Mononuclear cell (primary cell): ENCODE data around the gene CIPC. TPM values are rescaled to one million over a fixed set of nuclear protein-coding genes. Genes with fewer than 3 reads are reported as not detected.

Experiments used
- H3K27me3 ChIP-seq: 2 replicates; pipeline ENCODE4 v1.6.0; 2011; ENCODE audit warnings: low read length, control low read depth; ENCODE audit not compliant: insufficient read depth
- H3K4me1 ChIP-seq: 2 replicates; pipeline ENCODE4 v1.5.1; 2011; ENCODE audit warnings: mild to moderate bottlenecking, low read length, control low read depth; ENCODE audit not compliant: insufficient read depth
- H3K4me3 ChIP-seq: 2 replicates; pipeline ENCODE4 v1.5.1; 2011; ENCODE audit warnings: mild to moderate bottlenecking, low read length, moderate library complexity
- H3K9me3 ChIP-seq: 2 replicates; pipeline ENCODE4 v1.5.1; 2011; ENCODE audit warnings: low read depth, mild to moderate bottlenecking, control low read depth, low read length
- total RNA-seq: library from RNA; depleted of rRNA; stranded (reverse); fragments of >200 nt; gene quantifications from one replicate; pipeline ENCODE4 v1.2.3, GENCODE V29; 2012

Gene CIPC
- total RNA-seq, 1 donor, result 10.9 TPM

- Histone ChIP-seq H3K4me1 (no peaks in the 10 kb centered on the region), H3K27me3 (no peaks in the 10 kb centered on the region), H3K9me3 (no peaks in the 10 kb centered on the region), H3K4me3 (no peak overlapping the region)
These were observed 7.3 kb downstream of the CIPC start for GRCh38 chr14:77105145-77105939.

GRCh38 chr14:77106666-77107065 lies 8.6 kb downstream of the CIPC start:
- H3K4me1 ChIP-seq, result no peaks in the 10 kb centered on the region
- no peak overlapping the region for H3K4me3 ChIP-seq
- no peaks in the 10 kb centered on the region for H3K9me3 ChIP-seq
- no peaks in the 10 kb centered on the region for H3K27me3 ChIP-seq

- no peak overlapping the region for H3K4me3 ChIP-seq
- H3K9me3 ChIP-seq, result no peaks in the 10 kb centered on the region
- H3K4me1 ChIP-seq, result no peaks in the 10 kb centered on the region
- H3K27me3 ChIP-seq, result no peaks in the 10 kb centered on the region
These were observed 9.2 kb downstream of the CIPC start for GRCh38 chr14:77107228-77107627.

- no peaks in the 10 kb centered on the region for H3K27me3 ChIP-seq
- H3K4me3 ChIP-seq, result no peak overlapping the region
- H3K4me1 ChIP-seq, result no peaks in the 10 kb centered on the region
- H3K9me3 ChIP-seq, result no peaks in the 10 kb centered on the region
These were observed 10.7 kb downstream of the CIPC start for GRCh38 chr14:77108753-77109152.

- Histone ChIP-seq H3K9me3 (no peaks in the 10 kb centered on the region), H3K4me3 (no peak overlapping the region), H3K4me1 (no peaks in the 10 kb centered on the region), H3K27me3 (no peaks in the 10 kb centered on the region)
These were observed 11.6 kb downstream of the CIPC start for GRCh38 chr14:77109656-77110055.

- Histone ChIP-seq H3K4me1 (no peaks in the 10 kb centered on the region), H3K9me3 (no peaks in the 10 kb centered on the region), H3K4me3 (no peak overlapping the region), H3K27me3 (no peaks in the 10 kb centered on the region)
These were observed 12.2 kb downstream of the CIPC start for GRCh38 chr14:77110286-77110685.

GRCh38 chr14:77111021-77111420 lies 13.0 kb downstream of the CIPC start:
- no peaks in the 10 kb centered on the region for H3K27me3 ChIP-seq
- no peaks in the 10 kb centered on the region for H3K9me3 ChIP-seq
- H3K4me3 ChIP-seq, result no peak overlapping the region
- H3K4me1 ChIP-seq, result no peaks in the 10 kb centered on the region

GRCh38 chr14:77113644-77114043 lies 15.6 kb downstream of the CIPC start:
- no peak overlapping the region for H3K4me3 ChIP-seq
- no peaks in the 10 kb centered on the region for H3K9me3 ChIP-seq
- no peaks in the 10 kb centered on the region for H3K27me3 ChIP-seq
- no peaks in the 10 kb centered on the region for H3K4me1 ChIP-seq

GRCh38 chr14:77114609-77115008 lies 16.6 kb downstream of the CIPC start:
- Histone ChIP-seq H3K4me1 (peaks cover 4% of the 10 kb centered on the region), H3K4me3 (no peak overlapping the region), H3K9me3 (no peaks in the 10 kb centered on the region), H3K27me3 (no peaks in the 10 kb centered on the region)

GRCh38 chr14:77116172-77116817 lies 18.2 kb downstream of the CIPC start:
- Histone ChIP-seq H3K4me3 (no peak overlapping the region), H3K9me3 (no peaks in the 10 kb centered on the region), H3K27me3 (no peaks in the 10 kb centered on the region), H3K4me1 (peaks cover 21% of the 10 kb centered on the region)

GRCh38 chr14:77119851-77120250 lies 21.8 kb downstream of the CIPC start:
- H3K4me1 ChIP-seq, result peaks cover 55% of the 10 kb centered on the region
- H3K4me3 ChIP-seq, result no peak overlapping the region
- H3K9me3 ChIP-seq, result no peaks in the 10 kb centered on the region
- H3K27me3 ChIP-seq, result peaks cover 12% of the 10 kb centered on the region

- Histone ChIP-seq H3K4me3 (no peak overlapping the region), H3K4me1 (peaks cover 61% of the 10 kb centered on the region)
These were observed 23.0 kb downstream of the CIPC start for GRCh38 chr14:77120771-77121743.

GRCh38 chr14:77122526-77123125 lies 24.6 kb downstream of the CIPC start:
- H3K4me1 ChIP-seq, result peaks cover 61% of the 10 kb centered on the region
- peaks cover 28% of the 10 kb centered on the region for H3K27me3 ChIP-seq
- no peaks in the 10 kb centered on the region for H3K9me3 ChIP-seq
- H3K4me3 ChIP-seq, result no peak overlapping the region

More at GRCh38 chr14:77120771-77121743, 23.0 kb downstream of the CIPC start:
- Histone ChIP-seq H3K27me3 (peaks cover 22% of the 10 kb centered on the region), H3K9me3 (no peaks in the 10 kb centered on the region)

GRCh38 chr14:77123381-77124325 lies 25.6 kb downstream of the CIPC start:
- H3K9me3 ChIP-seq, result no peaks in the 10 kb centered on the region
- H3K27me3 ChIP-seq, result peaks cover 28% of the 10 kb centered on the region
- H3K4me1 ChIP-seq, result peaks cover 61% of the 10 kb centered on the region
- no peak overlapping the region for H3K4me3 ChIP-seq
